ENCODE measurements around the gene CAPZA1.

Gene CAPZA1

DNA sequence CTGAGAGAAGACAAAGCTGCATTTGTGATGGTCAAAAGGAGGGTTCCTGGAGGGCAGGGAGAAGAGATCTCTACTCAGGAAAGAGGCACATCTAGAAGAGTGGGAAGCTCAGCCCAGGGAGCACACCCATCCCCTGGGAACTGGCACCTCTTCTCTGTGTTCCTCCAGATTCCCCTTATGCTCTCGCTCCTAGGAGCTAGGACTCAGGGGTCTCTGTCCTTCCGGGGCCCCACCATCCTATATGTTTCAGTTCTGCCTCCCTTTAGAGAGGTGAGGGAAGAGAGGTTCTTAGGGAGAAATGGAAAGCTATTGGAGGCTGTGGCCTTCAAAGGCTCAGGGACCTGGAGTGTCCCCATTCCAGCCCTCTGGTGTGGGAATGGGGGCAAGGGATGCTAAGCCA lies 100.1 kb downstream of the CAPZA1 start:
- Histone ChIP-seq H3K4me3 (ENCODE audit: low read depth, low read length) (no peak overlapping the region), H3K27ac (ENCODE audit: extremely low read depth, low read depth, low read length) (no peak overlapping the region), H3K9me3 (ENCODE audit: control insufficient read depth, insufficient read depth, low read depth, low read length) (no peaks in the 10 kb centered on the region), H3K4me1 (ENCODE audit: control insufficient read depth, insufficient read depth, low read length) (no peaks in the 10 kb centered on the region), H3K36me3 (ENCODE audit: control insufficient read depth in 2 of 2, insufficient read depth in 1 of 2, low read length in 2 of 2) (no peaks in the 10 kb centered on the region)
- CTCF ChIA-PET, result interaction anchor here (0.9 to 9.1 kb wide), 14 partner anchors 8 to 353 kb away, joined by 3 to 417 read pairs (median 9); partner anchors contain the start of gene LRIG2
- POLR2A ChIA-PET, result interaction anchor here (0.6 kb wide), 1 partner anchor 1595 kb away, joined by 4 read pairs; no protein-coding TSS in a partner anchor
- TF ChIP-seq ZNF776 (tag by site-specific recombination; IDR thresholded peaks at IDR 0.05; ENCODE audit: borderline replicate concordance), result no peak
- TF ChIP-seq, protein P1, sequence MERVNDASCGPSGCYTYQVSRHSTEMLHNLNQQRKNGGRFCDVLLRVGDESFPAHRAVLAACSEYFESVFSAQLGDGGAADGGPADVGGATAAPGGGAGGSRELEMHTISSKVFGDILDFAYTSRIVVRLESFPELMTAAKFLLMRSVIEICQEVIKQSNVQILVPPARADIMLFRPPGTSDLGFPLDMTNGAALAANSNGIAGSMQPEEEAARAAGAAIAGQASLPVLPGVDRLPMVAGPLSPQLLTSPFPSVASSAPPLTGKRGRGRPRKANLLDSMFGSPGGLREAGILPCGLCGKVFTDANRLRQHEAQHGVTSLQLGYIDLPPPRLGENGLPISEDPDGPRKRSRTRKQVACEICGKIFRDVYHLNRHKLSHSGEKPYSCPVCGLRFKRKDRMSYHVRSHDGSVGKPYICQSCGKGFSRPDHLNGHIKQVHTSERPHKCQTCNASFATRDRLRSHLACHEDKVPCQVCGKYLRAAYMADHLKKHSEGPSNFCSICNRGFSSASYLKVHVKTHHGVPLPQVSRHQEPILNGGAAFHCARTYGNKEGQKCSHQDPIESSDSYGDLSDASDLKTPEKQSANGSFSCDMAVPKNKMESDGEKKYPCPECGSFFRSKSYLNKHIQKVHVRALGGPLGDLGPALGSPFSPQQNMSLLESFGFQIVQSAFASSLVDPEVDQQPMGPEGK (tag by site-specific recombination; IDR thresholded peaks at IDR 0.05), result no peak
- no peak for TF ChIP-seq KLF16 (tag by site-specific recombination; IDR thresholded peaks at IDR 0.05)
- TF ChIP-seq ZNF529 (tag by site-specific recombination; IDR thresholded peaks at IDR 0.05; ENCODE audit: insufficient replicate concordance), result no peak
- TF ChIP-seq ZNF560 (tag by site-specific recombination; IDR thresholded peaks at IDR 0.05; ENCODE audit: borderline replicate concordance), result no peak
- TF ChIP-seq ZNF19 (tag by site-specific recombination; IDR thresholded peaks at IDR 0.05; ENCODE audit: low read depth), result no peak
- TF ChIP-seq ZNF211 (tag by site-specific recombination; IDR thresholded peaks at IDR 0.05; ENCODE audit: low read depth), result no peak
- no peak for TF ChIP-seq ZNF571 (tag by site-specific recombination; IDR thresholded peaks at IDR 0.05)
- TF ChIP-seq ZBTB20 (tag by site-specific recombination; IDR thresholded peaks at IDR 0.05), result no peak
- TF ChIP-seq KLF8 (tag by site-specific recombination; IDR thresholded peaks at IDR 0.05), result no peak
- no peak for TF ChIP-seq ZNF114 (tag by site-specific recombination; IDR thresholded peaks at IDR 0.05)
- no peak for TF ChIP-seq OSR2 (tag by site-specific recombination; IDR thresholded peaks at IDR 0.05)

DNA sequence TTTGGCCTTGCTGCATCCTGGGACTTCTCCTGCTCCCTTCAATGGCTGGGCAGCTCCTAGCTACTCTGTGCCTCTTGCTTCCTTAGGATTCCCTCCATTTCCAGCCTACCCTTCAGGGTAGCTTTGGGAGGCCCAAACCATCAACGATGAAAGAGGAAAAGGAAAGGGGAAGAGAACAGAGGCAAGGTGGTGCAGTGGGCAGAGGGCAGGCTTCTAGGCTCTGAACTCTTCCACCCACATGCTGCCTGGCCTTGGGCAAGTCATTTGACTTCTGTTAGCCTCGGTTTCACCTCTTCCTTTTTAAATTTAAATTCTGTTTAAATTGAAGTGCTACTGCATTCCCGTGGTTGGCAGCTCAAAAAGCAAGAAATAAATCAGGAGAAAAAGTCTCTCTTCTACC lies 101.2 kb downstream of the CAPZA1 start:
- H3K4me3 ChIP-seq (ENCODE audit: low read depth, low read length), result no peak overlapping the region
- H3K36me3 ChIP-seq (ENCODE audit: control insufficient read depth in 2 of 2, insufficient read depth in 1 of 2, low read length in 2 of 2), result no peaks in the 10 kb centered on the region
- H3K27ac ChIP-seq (ENCODE audit: extremely low read depth, low read depth, low read length), result no peak overlapping the region
- POLR2A ChIA-PET, result no interaction called here
- H3K4me1 ChIP-seq (ENCODE audit: control insufficient read depth, insufficient read depth, low read length), result no peaks in the 10 kb centered on the region
- CTCF ChIA-PET, result interaction anchor here (0.8 to 9.1 kb wide), 4 partner anchors 83 to 352 kb away, joined by 4 to 417 read pairs (median 44); partner anchors contain the start of gene LRIG2
- H3K9me3 ChIP-seq (ENCODE audit: control insufficient read depth, insufficient read depth, low read depth, low read length), result no peaks in the 10 kb centered on the region
- TF ChIP-seq ZNF2 (tag by site-specific recombination; IDR thresholded peaks at IDR 0.05), result no peak
- TF ChIP-seq, protein P2, sequence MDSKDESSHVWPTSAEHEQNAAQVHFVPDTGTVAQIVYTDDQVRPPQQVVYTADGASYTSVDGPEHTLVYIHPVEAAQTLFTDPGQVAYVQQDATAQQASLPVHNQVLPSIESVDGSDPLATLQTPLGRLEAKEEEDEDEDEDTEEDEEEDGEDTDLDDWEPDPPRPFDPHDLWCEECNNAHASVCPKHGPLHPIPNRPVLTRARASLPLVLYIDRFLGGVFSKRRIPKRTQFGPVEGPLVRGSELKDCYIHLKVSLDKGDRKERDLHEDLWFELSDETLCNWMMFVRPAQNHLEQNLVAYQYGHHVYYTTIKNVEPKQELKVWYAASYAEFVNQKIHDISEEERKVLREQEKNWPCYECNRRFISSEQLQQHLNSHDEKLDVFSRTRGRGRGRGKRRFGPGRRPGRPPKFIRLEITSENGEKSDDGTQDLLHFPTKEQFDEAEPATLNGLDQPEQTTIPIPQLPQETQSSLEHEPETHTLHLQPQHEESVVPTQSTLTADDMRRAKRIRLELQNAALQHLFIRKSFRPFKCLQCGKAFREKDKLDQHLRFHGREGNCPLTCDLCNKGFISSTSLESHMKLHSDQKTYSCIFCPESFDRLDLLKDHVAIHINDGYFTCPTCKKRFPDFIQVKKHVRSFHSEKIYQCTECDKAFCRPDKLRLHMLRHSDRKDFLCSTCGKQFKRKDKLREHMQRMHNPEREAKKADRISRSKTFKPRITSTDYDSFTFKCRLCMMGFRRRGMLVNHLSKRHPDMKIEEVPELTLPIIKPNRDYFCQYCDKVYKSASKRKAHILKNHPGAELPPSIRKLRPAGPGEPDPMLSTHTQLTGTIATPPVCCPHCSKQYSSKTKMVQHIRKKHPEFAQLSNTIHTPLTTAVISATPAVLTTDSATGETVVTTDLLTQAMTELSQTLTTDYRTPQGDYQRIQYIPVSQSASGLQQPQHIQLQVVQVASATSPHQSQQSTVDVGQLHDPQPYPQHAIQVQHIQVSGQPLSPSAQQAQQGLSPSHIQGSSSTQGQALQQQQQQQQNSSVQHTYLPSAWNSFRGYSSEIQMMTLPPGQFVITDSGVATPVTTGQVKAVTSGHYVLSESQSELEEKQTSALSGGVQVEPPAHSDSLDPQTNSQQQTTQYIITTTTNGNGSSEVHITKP (tag by site-specific recombination; IDR thresholded peaks at IDR 0.05), result no peak
- TF ChIP-seq ZNF560 (tag by site-specific recombination; IDR thresholded peaks at IDR 0.05; ENCODE audit: borderline replicate concordance), result no peak
- TF ChIP-seq, protein P3, sequence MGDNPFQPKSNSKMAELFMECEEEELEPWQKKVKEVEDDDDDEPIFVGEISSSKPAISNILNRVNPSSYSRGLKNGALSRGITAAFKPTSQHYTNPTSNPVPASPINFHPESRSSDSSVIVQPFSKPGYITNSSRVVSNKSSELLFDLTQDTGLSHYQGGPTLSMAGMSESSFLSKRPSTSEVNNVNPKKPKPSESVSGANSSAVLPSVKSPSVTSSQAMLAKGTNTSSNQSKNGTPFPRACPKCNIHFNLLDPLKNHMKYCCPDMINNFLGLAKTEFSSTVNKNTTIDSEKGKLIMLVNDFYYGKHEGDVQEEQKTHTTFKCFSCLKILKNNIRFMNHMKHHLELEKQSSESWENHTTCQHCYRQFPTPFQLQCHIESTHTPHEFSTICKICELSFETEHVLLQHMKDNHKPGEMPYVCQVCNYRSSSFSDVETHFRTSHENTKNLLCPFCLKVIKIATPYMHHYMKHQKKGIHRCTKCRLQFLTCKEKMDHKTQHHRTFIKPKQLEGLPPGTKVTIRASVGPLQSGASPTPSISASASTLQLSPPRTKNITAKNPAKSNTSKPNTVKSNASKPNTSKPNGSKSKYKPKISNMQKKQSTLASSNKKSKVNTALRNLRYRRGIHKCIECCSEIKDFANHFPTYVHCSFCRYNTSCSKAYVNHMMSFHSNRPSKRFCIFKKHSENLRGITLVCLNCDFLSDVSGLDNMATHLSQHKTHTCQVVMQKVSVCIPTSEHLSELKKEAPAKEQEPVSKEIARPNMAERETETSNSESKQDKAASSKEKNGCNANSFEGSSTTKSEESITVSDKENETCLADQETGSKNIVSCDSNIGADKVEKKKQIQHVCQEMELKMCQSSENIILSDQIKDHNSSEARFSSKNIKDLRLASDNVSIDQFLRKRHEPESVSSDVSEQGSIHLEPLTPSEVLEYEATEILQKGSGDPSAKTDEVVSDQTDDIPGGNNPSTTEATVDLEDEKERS (tag by site-specific recombination; IDR thresholded peaks at IDR 0.05), result no peak
- TF ChIP-seq ZNF660 (tag by site-specific recombination; IDR thresholded peaks at IDR 0.05), result no peak
- TF ChIP-seq, protein P4, sequence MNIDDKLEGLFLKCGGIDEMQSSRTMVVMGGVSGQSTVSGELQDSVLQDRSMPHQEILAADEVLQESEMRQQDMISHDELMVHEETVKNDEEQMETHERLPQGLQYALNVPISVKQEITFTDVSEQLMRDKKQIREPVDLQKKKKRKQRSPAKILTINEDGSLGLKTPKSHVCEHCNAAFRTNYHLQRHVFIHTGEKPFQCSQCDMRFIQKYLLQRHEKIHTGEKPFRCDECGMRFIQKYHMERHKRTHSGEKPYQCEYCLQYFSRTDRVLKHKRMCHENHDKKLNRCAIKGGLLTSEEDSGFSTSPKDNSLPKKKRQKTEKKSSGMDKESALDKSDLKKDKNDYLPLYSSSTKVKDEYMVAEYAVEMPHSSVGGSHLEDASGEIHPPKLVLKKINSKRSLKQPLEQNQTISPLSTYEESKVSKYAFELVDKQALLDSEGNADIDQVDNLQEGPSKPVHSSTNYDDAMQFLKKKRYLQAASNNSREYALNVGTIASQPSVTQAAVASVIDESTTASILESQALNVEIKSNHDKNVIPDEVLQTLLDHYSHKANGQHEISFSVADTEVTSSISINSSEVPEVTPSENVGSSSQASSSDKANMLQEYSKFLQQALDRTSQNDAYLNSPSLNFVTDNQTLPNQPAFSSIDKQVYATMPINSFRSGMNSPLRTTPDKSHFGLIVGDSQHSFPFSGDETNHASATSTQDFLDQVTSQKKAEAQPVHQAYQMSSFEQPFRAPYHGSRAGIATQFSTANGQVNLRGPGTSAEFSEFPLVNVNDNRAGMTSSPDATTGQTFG (tag by site-specific recombination; IDR thresholded peaks at IDR 0.05; ENCODE audit: borderline replicate concordance), result no peak
- TF ChIP-seq, protein P5, sequence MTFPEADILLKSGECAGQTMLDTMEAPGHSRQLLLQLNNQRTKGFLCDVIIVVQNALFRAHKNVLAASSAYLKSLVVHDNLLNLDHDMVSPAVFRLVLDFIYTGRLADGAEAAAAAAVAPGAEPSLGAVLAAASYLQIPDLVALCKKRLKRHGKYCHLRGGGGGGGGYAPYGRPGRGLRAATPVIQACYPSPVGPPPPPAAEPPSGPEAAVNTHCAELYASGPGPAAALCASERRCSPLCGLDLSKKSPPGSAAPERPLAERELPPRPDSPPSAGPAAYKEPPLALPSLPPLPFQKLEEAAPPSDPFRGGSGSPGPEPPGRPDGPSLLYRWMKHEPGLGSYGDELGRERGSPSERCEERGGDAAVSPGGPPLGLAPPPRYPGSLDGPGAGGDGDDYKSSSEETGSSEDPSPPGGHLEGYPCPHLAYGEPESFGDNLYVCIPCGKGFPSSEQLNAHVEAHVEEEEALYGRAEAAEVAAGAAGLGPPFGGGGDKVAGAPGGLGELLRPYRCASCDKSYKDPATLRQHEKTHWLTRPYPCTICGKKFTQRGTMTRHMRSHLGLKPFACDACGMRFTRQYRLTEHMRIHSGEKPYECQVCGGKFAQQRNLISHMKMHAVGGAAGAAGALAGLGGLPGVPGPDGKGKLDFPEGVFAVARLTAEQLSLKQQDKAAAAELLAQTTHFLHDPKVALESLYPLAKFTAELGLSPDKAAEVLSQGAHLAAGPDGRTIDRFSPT (tag by site-specific recombination; IDR thresholded peaks at IDR 0.05), result no peak
- TF ChIP-seq, protein P6, sequence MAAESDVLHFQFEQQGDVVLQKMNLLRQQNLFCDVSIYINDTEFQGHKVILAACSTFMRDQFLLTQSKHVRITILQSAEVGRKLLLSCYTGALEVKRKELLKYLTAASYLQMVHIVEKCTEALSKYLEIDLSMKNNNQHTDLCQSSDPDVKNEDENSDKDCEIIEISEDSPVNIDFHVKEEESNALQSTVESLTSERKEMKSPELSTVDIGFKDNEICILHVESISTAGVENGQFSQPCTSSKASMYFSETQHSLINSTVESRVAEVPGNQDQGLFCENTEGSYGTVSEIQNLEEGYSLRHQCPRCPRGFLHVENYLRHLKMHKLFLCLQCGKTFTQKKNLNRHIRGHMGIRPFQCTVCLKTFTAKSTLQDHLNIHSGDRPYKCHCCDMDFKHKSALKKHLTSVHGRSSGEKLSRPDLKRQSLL (tag by site-specific recombination; IDR thresholded peaks at IDR 0.05), result no peak

Measured in HEK293 (cell line).